GM12864 (cell line): ENCODE results near the gene NR5A2.

ENCODE experiments used
- DNase-seq: peaks from one replicate; pipeline ENCODE4 v3.0.0-alpha.2; 2011; ENCODE audit warnings: low read depth
- H3K4me3 ChIP-seq: 2 replicates; pipeline ENCODE4 v1.5.1; 2011; ENCODE audit warnings: mild to moderate bottlenecking, low read depth, low read length, control low read depth
- TF ChIP-seq, protein P1 (sequence below): IDR thresholded peaks from 2 replicates; pipeline ENCODE4 v1.5.1; 2011; ENCODE audit warnings: low read depth, mild to moderate bottlenecking, moderate library complexity, low read length, control low read depth, inconsistent platforms; ENCODE audit errors: missing control alignments

NR5A2 gene

DNA sequence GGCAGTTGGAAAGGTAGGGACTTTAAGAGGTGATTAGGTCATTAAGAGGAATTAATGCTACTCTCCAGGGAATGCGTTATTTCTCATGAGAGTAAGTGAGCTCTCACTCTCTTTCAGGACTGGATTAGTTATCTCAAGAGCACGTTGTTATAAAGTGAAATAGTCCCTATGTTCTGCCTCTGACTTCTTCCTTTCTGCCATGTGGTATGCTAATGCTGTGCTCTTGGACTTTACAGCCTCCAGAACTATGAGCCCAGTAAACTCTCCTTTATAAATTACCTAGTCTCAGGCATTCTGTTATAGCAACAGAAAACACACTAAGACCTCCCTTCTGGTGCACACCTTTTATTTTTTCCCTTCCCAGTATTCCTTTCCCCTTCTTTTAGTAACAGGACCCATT lies 187.8 kb downstream of the NR5A2 start:
- TF ChIP-seq, protein P1, sequence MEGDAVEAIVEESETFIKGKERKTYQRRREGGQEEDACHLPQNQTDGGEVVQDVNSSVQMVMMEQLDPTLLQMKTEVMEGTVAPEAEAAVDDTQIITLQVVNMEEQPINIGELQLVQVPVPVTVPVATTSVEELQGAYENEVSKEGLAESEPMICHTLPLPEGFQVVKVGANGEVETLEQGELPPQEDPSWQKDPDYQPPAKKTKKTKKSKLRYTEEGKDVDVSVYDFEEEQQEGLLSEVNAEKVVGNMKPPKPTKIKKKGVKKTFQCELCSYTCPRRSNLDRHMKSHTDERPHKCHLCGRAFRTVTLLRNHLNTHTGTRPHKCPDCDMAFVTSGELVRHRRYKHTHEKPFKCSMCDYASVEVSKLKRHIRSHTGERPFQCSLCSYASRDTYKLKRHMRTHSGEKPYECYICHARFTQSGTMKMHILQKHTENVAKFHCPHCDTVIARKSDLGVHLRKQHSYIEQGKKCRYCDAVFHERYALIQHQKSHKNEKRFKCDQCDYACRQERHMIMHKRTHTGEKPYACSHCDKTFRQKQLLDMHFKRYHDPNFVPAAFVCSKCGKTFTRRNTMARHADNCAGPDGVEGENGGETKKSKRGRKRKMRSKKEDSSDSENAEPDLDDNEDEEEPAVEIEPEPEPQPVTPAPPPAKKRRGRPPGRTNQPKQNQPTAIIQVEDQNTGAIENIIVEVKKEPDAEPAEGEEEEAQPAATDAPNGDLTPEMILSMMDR, result no peak
- no peak overlapping the region for H3K4me3 ChIP-seq
- DNase-seq, result no peak

DNA sequence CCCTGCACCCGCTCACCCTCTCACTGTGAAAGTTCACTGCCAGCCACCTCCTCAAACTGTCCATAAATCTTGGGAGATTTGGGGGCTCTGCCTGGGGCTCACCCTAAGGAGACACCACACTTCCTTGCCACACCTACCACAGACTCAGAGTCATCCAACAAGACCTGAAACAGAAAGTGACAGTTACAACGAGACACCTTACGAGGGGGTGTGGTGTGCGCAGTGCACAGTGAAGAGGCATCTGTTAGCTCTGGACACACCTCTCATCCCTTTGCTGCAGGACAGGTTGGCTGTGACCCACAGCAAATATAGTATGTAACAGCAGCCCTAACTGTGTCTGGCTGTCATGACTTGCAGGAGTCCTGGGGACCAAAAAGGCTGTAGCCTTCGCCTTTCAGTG lies 190.2 kb downstream of the NR5A2 start:
- TF ChIP-seq, protein P1, result no peak
- H3K4me3 ChIP-seq, result no peak overlapping the region
- no peak for DNase-seq

DNA sequence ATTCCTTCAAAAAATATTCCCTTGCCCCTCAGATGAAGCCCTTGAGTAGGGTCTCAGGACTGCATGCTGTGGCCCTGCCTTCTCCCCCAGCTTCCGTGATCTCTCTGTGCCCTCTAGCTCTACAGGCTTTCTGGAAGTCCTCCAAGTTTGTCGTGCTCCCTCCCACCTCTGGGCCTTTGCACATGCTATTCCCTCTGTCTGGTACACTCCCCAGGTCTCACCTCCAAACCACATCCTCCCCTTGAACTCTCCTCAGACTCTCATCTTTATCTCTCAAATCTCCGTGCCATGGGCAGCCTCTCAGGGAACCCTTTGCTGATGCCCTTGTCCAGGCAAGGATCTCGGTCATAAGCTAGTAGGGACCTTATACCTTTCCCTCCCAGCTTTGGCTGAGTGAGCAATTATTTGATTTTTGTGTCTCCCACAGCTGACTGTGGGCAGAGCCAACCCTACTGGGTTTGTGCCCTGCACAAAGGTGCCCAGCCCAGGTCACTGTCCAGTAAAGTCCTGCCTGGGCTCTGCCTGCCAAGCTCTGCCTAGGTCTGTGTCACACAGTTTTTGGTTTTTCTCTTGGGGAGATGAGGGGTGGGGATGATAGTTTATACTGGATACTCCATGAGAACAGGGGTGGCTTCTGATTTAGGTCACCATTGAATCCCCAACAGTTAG lies 194.2 kb downstream of the NR5A2 start:
- DNase-seq, result no peak
- TF ChIP-seq, protein P1, result no peak
- no peak overlapping the region for H3K4me3 ChIP-seq

DNA sequence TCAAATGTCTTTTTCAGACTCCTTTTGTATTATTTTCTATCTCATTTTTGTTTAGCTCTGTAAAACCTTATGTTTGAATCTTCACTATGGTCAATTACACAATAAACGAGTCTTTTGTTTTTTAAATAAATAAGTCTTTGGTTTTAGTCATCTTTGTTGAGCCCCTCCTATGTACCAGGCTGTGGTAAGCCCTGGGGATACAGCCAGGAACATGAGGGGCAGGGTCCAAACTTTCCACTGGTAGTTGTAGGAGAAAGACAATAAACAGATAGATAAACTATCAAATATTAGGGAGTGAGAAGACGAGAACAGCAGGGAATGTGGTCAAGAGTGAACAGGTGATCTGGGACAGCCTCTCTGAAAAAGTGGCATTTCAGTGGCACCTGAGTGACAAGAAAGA lies 195.7 kb downstream of the NR5A2 start:
- TF ChIP-seq, protein P1, result no peak
- DNase-seq, result no peak
- no peak overlapping the region for H3K4me3 ChIP-seq

DNA sequence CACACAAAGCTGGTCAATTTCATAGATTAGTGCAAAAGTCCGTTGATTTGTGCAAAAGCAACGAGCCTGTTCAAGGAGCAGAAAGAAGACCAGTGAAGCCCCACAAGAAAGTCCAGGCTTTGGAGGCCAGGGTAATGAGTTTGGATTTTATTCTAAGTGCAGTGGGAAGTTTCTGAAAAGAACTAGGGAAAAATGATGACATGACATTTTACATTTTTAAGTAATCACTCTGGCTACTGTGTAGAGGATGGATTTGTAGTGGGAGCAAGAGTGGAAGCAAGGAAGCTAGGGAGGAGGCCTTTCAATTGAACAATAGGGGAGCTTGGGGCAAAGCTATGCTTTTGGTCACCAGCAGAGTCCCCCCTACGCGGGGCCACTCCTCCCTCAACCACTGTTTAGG lies 196.1 kb downstream of the NR5A2 start:
- no peak for DNase-seq
- no peak overlapping the region for H3K4me3 ChIP-seq
- TF ChIP-seq, protein P1, result no peak

DNA sequence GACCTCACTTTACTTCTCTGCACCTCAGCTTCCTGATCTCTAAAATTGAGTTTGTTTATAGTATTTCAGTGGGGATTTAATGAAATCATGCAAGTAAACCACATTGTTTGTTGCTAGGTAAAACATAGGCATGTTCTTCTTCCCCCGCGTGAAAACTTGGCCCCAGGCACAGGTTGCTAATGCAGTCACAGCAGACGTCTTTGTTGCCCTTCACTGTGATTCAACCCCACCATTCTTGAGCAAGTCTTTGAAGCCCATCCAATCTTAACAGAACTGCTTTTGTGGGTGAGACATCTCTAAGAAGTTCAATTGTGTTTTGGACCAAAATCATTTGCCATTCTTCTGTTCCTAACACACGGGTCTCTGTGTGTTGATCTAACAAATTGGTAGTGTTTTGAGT lies 196.8 kb downstream of the NR5A2 start:
- TF ChIP-seq, protein P1, result no peak
- H3K4me3 ChIP-seq, result no peak overlapping the region
- DNase-seq, result no peak

DNA sequence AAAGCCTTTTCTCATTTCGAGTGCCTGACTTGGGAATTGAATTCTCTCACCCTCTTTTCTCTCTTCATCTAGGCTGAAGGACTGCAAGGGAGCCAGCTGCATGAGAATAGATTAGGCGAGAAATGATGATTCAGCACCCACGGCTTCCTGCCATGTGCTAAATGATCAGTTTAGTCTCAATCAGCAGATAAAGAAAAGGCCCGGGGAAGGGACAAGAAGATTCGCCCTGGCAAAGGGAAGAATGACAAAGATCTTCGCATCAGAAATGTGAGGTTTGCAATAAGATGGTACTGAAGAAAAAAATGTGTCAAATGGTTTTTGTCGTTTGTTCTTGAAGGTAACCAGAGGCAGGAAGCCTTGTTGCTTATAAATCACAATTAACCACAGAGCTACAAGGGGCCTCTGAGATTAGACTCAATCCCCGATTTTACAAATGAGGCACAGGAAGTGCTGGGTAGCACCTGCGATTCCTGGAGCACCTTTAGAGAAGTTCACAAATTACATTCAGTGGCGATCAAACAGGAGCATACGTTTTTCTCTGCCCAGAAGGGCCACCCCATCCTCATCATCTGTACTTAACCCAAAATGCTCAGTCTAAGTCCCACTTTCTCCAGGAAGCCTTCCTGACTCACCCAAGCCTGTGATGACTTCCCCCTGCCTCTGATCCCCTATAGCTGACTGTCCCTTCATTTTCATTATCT lies 198.9 kb downstream of the NR5A2 start:
- DNase-seq, result no peak
- H3K4me3 ChIP-seq, result no peak overlapping the region
- TF ChIP-seq, protein P1, result no peak
